Endothelial cell of hepatic sinusoid (primary cell): ENCODE measurements around the gene CCDC12.

Experiments
- in situ Hi-C: cut with HindIII; loops from 2 replicates; pipeline ENCODE4 v1.10.0; 2017; ENCODE audit warnings: low sequenced_read_pairs

The CCDC12 gene

GRCh38 chr3:46976326-46977190 lies at the start of gene CCDC12:
TSS of gene CCDC12 (minus strand) at chr3:46976745. CDS start at chr3:46976732, 13 bp downstream.
- in situ Hi-C loops: no loop called here

- in situ Hi-C loops: no loop called here
Observed at GRCh38 chr3:47024932-47025331, 48.4 kb upstream of the CCDC12 start.

GRCh38 chr3:47022641-47023071 lies 46.1 kb upstream of the CCDC12 start:
- in situ Hi-C loops: no loop called here

- in situ Hi-C loops: no loop called here
Observed at GRCh38 chr3:47020311-47020710, 43.8 kb upstream of the CCDC12 start.

- in situ Hi-C loops: no loop called here
Observed at GRCh38 chr3:47019201-47019600, 42.7 kb upstream of the CCDC12 start.

GRCh38 chr3:47018269-47018611 lies 41.7 kb upstream of the CCDC12 start:
- in situ Hi-C loops: no loop called here

GRCh38 chr3:47017504-47018268 lies 41.1 kb upstream of the CCDC12 start:
- in situ Hi-C loops: no loop called here

- in situ Hi-C loops: no loop called here
Observed at GRCh38 chr3:47016934-47017435, 40.4 kb upstream of the CCDC12 start.

- in situ Hi-C loops: no loop called here
Observed at GRCh38 chr3:47016086-47016933, 39.8 kb upstream of the CCDC12 start.

GRCh38 chr3:47015151-47015550 lies 38.6 kb upstream of the CCDC12 start:
- in situ Hi-C loops: no loop called here

GRCh38 chr3:47014036-47014435 lies 37.5 kb upstream of the CCDC12 start:
- in situ Hi-C loops: no loop called here

GRCh38 chr3:47013231-47013630 lies 36.7 kb upstream of the CCDC12 start:
- in situ Hi-C loops: no loop called here

- in situ Hi-C loops: no loop called here
Observed at GRCh38 chr3:47012342-47013230, 36.0 kb upstream of the CCDC12 start.

GRCh38 chr3:47011371-47011770 lies 34.8 kb upstream of the CCDC12 start:
- in situ Hi-C loops: no loop called here

- in situ Hi-C loops: no loop called here
Observed at GRCh38 chr3:47010910-47011309, 34.4 kb upstream of the CCDC12 start.

- in situ Hi-C loops: no loop called here
Observed at GRCh38 chr3:47010111-47010712, 33.7 kb upstream of the CCDC12 start.

GRCh38 chr3:47009225-47010110 lies 32.9 kb upstream of the CCDC12 start:
- in situ Hi-C loops: loop anchor here (5.0 kb wide), 1 partner anchor 77 kb away; no protein-coding TSS in a partner anchor

- in situ Hi-C loops: loop anchor here (5.0 kb wide), 1 partner anchor 77 kb away; no protein-coding TSS in a partner anchor
Observed at GRCh38 chr3:47008851-47009224, 32.3 kb upstream of the CCDC12 start.
